Measurements from ENCODE around the gene MNAT1.

GRCh38 chr14:60945984-60946383, 211.4 kb downstream of the MNAT1 start:
- TF ChIP-seq EZH2phosphoT487 (IDR thresholded peaks at IDR 0.05; ENCODE audit: borderline replicate concordance) (no peak), CTCF (conservative IDR thresholded peaks at IDR 0.05; ENCODE audit: low read length) (no peak)
